Lower leg skin (tissue), 4 donors: Measurements from ENCODE around the gene HACL1. TPM values are rescaled to one million over a fixed set of nuclear protein-coding genes. Genes with fewer than 3 reads are reported as not detected.

Experiments used
- DNase-seq, 2 donors: peaks; one replicate each; pipeline ENCODE4 v3.0.0-alpha.2; 2019; ENCODE audit warnings: low spot score in 2 of 2
- H3K4me3 ChIP-seq: fragments of 200-600 bp; sonication (generic); 2 replicates; pipeline ENCODE4 v1.5.1; 2017; ENCODE audit warnings: mild to moderate bottlenecking, low read depth; ENCODE audit not compliant: poor library complexity, severe bottlenecking
- POLR2A ChIP-seq, 2 donors: fragments of 450-650 bp; IDR thresholded peaks; one replicate each; pipeline ENCODE4 v1.6.1; 2016 to 2017; ENCODE audit warnings: antibody characterized with exemption in 2 of 2, mild to moderate bottlenecking in 1 of 2, moderate library complexity in 1 of 2
- WGBS, 2 donors: methylation state at CpG; one replicate each; pipeline ENCODE4 v1.1.5; 2018; 5-methylcytosine and 5-hydroxymethylcytosine counted together
- intact Hi-C: fragments of 100-400 bp; cut with DNase I; formaldehyde crosslinking; loops from one replicate; pipeline ENCODE4 v1.15.0; 2023; ENCODE audit warnings: low total_unique reads
- total RNA-seq, 4 donors: library from RNA; depleted of rRNA; stranded (reverse); fragments of >200 nt; gene quantifications; one replicate each; pipeline ENCODE4 v1.1.0, GENCODE V29; 2016
- TF ChIP-seq, protein P1 (sequence below), 3 donors: fragments of 450-650 bp; IDR thresholded peaks; one replicate each; pipeline ENCODE4 v1.5.1; 2016; ENCODE audit warnings: antibody characterized with exemption in 3 of 3, mild to moderate bottlenecking in 3 of 3, moderate library complexity in 2 of 3

HACL1 gene
- total RNA-seq, 4 donors from 2014 or later: 13.6 to 20.4 (median 18.2) TPM

DNA sequence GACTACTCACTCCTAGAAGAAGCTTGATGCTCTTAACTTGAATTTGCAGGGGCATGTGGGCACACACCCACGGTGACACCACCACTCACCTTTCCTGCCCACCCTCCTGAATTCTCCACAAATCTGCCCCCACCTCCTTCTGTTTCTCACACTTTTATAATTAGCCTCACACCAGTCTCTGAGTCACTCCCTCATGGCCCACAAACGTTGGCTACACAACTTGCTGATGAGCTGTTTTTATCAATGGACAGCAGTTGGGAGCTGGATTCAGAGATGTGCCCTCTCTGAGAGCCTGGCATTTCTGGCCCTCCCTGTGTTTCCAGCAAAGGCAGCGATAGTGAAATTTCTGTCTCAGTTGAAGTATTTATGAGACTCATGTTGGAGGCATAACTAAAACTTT is 81.2 kb downstream of the HACL1 start:
- H3K4me3 ChIP-seq: no peak overlapping the region
- DNase-seq: no peak
- WGBS, 2 donors: 54% methylated on average over 3 of the region's 3 CpGs
- TF ChIP-seq, protein P1, sequence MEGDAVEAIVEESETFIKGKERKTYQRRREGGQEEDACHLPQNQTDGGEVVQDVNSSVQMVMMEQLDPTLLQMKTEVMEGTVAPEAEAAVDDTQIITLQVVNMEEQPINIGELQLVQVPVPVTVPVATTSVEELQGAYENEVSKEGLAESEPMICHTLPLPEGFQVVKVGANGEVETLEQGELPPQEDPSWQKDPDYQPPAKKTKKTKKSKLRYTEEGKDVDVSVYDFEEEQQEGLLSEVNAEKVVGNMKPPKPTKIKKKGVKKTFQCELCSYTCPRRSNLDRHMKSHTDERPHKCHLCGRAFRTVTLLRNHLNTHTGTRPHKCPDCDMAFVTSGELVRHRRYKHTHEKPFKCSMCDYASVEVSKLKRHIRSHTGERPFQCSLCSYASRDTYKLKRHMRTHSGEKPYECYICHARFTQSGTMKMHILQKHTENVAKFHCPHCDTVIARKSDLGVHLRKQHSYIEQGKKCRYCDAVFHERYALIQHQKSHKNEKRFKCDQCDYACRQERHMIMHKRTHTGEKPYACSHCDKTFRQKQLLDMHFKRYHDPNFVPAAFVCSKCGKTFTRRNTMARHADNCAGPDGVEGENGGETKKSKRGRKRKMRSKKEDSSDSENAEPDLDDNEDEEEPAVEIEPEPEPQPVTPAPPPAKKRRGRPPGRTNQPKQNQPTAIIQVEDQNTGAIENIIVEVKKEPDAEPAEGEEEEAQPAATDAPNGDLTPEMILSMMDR (IDR thresholded peaks at IDR 0.05): no peak
- no peak for TF ChIP-seq POLR2A (IDR thresholded peaks at IDR 0.05)
- intact Hi-C loops: no loop called here

DNA sequence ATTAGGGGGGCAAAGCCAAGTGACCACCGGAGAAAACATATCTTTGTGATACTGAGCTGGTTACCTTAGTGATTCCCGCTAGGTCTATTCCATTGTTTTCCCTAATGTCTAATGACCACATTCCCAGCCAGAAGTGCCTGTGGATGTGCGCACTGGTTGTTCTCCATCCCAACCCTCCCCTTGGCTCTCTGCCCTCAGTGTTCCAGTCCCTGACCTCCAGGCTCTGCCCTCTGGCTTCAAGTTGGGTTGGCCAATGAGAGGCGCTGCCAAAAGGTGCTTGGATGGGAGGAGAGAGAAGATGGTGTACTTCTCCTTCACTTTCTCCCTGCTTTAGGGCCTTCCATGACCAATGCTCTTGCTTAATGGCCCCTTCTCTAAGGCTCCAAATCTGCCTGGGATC is 82.3 kb downstream of the HACL1 start:
- intact Hi-C loops: no loop called here
- no peak overlapping the region for H3K4me3 ChIP-seq
- TF ChIP-seq POLR2A (IDR thresholded peaks at IDR 0.05): no peak
- TF ChIP-seq, protein P1 (IDR thresholded peaks at IDR 0.05): no peak
- 95 to 98% methylated on average over 4 of the region's 4 CpGs for WGBS, 2 donors
- DNase-seq: no peak

DNA sequence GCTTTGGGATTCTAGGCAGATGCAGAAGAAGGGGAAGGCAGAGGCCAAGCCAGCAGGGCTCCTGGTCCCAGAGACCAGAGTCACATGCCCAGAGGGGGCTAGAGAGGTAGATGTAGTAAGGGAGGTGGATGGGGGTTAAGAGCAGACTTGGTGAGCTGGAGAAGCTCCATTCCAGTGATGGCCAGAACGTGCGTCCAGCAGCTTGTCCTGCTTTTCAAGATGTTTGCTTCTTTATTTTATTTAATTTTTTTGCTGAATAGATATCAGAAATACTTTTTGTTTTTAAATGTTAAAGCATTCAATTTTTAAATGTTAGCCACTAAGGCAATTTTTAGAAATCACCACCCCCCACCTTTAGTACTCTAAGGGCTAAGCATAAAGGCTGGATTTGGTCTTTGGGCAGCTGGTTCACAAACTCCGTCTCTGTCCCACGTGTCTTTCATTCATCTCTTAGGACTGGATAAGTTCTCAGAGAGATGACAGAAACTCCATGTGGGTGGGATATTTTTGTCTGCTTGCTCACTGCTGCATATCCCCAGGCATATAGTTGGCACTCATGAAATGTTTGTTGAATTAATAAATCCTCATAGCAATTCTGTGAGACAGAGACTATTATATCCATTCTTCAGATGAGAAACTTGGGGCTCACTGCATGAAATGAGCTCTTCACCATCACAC is 86.6 kb downstream of the HACL1 start:
- peak in 1 of 2 donors; percentile 43 for DNase-seq
- TF ChIP-seq POLR2A (IDR thresholded peaks at IDR 0.05): no peak
- TF ChIP-seq, protein P1 (IDR thresholded peaks at IDR 0.05): no peak
- WGBS, 2 donors: 81 to 87% methylated on average over 4 of the region's 4 CpGs
- intact Hi-C loops: no loop called here
- H3K4me3 ChIP-seq: no peak overlapping the region

DNA sequence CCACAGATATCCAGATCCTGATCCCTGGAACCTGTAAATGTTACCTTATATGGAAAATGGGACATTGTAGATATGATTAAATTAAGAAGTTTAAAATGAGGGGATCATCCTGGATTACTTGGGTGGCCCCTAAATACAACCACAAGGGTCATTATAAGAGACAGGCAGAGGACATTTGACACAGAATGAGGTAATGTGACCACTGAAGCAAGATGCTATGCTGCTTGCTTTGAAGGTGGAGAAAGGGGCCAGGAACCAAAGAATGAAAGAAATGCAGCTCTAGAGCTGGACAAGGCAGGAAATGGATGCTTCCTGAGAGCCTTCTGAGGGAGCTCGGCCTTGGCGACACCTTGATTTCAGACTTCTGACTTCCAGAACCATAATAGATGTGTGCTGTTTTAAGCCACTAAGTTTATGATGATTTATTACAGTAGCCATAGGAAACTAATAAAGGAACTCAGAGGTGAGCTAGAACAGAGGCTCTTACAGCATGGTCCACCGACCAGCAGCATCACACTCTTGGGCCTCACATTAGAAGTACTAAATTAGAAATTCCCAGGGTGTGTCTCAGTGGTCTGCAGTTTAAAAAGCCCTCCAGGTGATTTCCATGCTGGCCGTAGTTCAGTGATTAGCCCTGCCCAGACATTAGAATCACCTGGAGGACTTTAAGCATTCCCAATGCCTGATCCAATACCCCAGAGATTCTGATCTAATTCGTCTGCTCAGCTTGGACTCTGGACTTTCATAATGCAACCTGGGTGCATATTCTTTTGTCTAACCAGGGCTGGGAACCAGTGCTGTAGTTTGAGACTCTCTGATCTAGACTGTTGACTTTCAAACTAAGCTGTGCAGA is 87.3 kb downstream of the HACL1 start:
- TF ChIP-seq, protein P1 (IDR thresholded peaks at IDR 0.05): no peak
- no peak for TF ChIP-seq POLR2A (IDR thresholded peaks at IDR 0.05)
- intact Hi-C loops: no loop called here
- 77 to 80% methylated on average over 5 of the region's 5 CpGs for WGBS, 2 donors
- H3K4me3 ChIP-seq: no peak overlapping the region
- DNase-seq: peak in 1 of 2 donors; percentile 21

DNA sequence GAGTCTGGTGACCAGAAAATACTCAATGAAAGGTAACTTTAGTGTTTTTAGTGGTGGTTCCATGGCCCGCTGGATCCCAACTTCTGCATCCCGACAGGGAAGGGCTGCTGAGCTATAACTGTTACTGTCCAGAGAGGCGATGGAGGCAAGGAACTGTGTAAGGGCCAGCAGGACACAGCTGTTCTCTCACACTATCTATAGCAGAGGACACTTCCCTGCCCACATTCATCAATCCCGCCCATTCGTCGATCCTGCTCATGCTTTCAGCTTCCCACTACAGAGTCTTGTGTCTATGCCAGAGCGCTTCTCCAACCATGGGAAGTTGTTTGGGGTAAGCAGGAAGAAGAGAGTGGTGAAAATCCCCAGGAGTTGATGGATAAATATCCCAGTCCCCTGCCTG is 88.3 kb downstream of the HACL1 start:
- no peak for TF ChIP-seq POLR2A (IDR thresholded peaks at IDR 0.05)
- TF ChIP-seq, protein P1 (IDR thresholded peaks at IDR 0.05): no peak
- WGBS, 2 donors: 94 to 97% methylated on average over 7 of the region's 7 CpGs

More for the DNA sequence above, 88.3 kb downstream of the HACL1 start:
- no peak overlapping the region for H3K4me3 ChIP-seq
- intact Hi-C loops: no loop called here
- no peak for DNase-seq
